Lower lobe of right lung (tissue), 2 donors: ENCODE results near the gene IFNK. TPM values are rescaled to one million over a fixed set of nuclear protein-coding genes. Genes with fewer than 3 reads are reported as not detected.

ENCODE experiments used
- ATAC-seq, 2 donors: fragments of 200-7000 bp; cut with Tn5 transposase; one replicate each; pipeline ENCODE4 v1.9.1; 2020 to 2022; ENCODE audit warnings: mild to moderate bottlenecking in 2 of 2, moderate library complexity in 2 of 2
- DNase-seq: peaks from one replicate; pipeline ENCODE4 v3.0.0-alpha.2; 2020
- H3K27ac ChIP-seq: fragments of 200-600 bp; one replicate; pipeline ENCODE4 v1.8.0; 2022
- H3K27me3 ChIP-seq: fragments of 200-600 bp; one replicate; pipeline ENCODE4 v1.8.0; 2022; ENCODE audit warnings: low read depth
- H3K36me3 ChIP-seq: fragments of 200-600 bp; one replicate; pipeline ENCODE4 v1.8.0; 2022; ENCODE audit warnings: mild to moderate bottlenecking
- H3K4me1 ChIP-seq: fragments of 200-600 bp; one replicate; pipeline ENCODE4 v1.8.0; 2022
- H3K4me3 ChIP-seq: fragments of 200-600 bp; one replicate; pipeline ENCODE4 v1.8.0; 2022; ENCODE audit warnings: mild to moderate bottlenecking
- H3K9me3 ChIP-seq: fragments of 200-600 bp; one replicate; pipeline ENCODE4 v1.8.0; 2022
- intact Hi-C: fragments of 100-400 bp; cut with DNase I; formaldehyde crosslinking; loops from one replicate; pipeline ENCODE4 v1.11.0; 2022
- total RNA-seq: library from RNA; stranded (reverse); fragmentation: NEBNext Ultra II Directional; extraction: Animal tissue kit (Norgen Biotek cat#: 25700); gene quantifications from one replicate; pipeline ENCODE4 v1.2.1, GENCODE V29; 2021
- TF ChIP-seq, protein P1 (sequence below): fragments of 200-600 bp; IDR thresholded peaks from one replicate; pipeline ENCODE4 v1.8.0; 2022; ENCODE audit warnings: antibody characterized with exemption, mild to moderate bottlenecking
- donor health status: DM: no; HTN: yes; CAD: no; lungs with severe emphysema.

Gene IFNK
- total RNA-seq, 1 donor from 2014 or later: not detected

GRCh38 chr9:27556470-27556869 is 32.4 kb downstream of the IFNK start:
- H3K27me3 ChIP-seq: no peaks in the 10 kb centered on the region
- ATAC-seq (no peak), DNase-seq (no peak)
- H3K9me3 ChIP-seq: no peaks in the 10 kb centered on the region
- TF ChIP-seq, protein P1, sequence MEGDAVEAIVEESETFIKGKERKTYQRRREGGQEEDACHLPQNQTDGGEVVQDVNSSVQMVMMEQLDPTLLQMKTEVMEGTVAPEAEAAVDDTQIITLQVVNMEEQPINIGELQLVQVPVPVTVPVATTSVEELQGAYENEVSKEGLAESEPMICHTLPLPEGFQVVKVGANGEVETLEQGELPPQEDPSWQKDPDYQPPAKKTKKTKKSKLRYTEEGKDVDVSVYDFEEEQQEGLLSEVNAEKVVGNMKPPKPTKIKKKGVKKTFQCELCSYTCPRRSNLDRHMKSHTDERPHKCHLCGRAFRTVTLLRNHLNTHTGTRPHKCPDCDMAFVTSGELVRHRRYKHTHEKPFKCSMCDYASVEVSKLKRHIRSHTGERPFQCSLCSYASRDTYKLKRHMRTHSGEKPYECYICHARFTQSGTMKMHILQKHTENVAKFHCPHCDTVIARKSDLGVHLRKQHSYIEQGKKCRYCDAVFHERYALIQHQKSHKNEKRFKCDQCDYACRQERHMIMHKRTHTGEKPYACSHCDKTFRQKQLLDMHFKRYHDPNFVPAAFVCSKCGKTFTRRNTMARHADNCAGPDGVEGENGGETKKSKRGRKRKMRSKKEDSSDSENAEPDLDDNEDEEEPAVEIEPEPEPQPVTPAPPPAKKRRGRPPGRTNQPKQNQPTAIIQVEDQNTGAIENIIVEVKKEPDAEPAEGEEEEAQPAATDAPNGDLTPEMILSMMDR: no peak
- intact Hi-C loops: no loop called here
- peaks cover 97% of the 10 kb centered on the region for H3K36me3 ChIP-seq
- H3K4me1 ChIP-seq: no peaks in the 10 kb centered on the region
- no peak overlapping the region for H3K4me3 ChIP-seq
- H3K27ac ChIP-seq: no peak overlapping the region

DNA sequence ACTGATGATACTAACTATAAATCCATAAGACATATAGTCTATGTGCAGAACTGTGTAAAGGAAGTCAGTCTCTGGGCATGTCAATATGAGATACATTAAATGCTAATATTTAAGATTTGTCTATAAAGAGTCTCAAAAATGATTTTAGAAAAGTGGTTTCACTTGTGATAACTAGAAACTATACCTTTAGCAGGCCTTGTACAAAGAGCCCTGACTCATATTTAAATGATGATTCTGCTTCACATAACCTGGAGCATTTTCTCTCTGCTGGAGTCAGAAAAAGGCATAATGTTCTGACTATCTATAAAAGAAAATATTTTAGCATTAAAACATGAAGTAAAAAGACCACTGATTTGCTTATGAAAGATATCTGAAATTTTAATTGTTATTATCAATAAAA is 34.2 kb downstream of the IFNK start:
- intact Hi-C loops: no loop called here
- DNase-seq: no peak
- H3K27me3 ChIP-seq: no peaks in the 10 kb centered on the region
- H3K9me3 ChIP-seq: no peaks in the 10 kb centered on the region
- TF ChIP-seq, protein P1: no peak
- H3K27ac ChIP-seq: no peak overlapping the region
- no peaks in the 10 kb centered on the region for H3K4me1 ChIP-seq
- no peak overlapping the region for H3K4me3 ChIP-seq
- no peak for ATAC-seq
- H3K36me3 ChIP-seq: peaks cover 89% of the 10 kb centered on the region

DNA sequence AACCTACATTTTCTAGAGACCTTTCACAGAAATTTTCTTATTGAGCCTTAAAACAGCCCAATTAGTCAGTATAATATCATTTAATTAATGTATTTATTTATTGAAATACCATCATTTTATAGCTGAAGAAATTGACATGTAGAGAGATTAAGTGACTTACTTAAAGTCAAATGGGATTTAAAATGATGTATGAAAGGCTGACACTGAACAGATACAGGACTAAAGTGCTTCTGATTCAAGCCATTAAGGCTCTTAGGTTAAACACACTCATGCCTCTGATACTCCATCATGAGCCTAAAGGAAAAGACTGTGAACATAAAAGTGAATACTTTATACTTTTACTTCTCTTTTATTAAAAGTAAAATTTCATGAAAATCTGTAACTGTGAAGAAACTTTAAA is 36.4 kb downstream of the IFNK start:
- DNase-seq (no peak), ATAC-seq (no peak)
- Histone ChIP-seq H3K36me3 (peaks cover 75% of the 10 kb centered on the region), H3K27me3 (no peaks in the 10 kb centered on the region), H3K4me1 (peaks cover 7% of the 10 kb centered on the region), H3K4me3 (no peak overlapping the region), H3K27ac (no peak overlapping the region), H3K9me3 (no peaks in the 10 kb centered on the region)
- intact Hi-C loops: no loop called here
- TF ChIP-seq, protein P1: no peak

DNA sequence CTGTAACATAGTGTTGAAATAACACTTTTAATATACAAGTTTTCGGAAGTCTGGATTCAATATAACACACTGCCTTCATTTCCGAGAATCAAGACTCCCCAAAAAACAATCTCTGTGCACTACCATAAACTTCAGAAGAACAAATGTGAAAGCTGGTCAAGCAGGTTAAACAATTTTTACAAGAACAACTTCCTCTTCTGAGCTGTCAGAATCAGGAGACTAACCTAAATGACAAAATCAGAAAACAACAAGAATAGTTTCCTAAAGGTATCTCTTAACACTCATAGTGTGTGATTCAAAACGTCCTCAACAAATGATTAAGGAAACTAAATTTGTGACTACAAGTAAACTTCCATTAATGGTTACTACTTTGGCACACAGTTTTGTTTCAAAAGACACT is 37.6 kb downstream of the IFNK start:
- no peak for ATAC-seq
- H3K27me3 ChIP-seq: no peaks in the 10 kb centered on the region

DNA sequence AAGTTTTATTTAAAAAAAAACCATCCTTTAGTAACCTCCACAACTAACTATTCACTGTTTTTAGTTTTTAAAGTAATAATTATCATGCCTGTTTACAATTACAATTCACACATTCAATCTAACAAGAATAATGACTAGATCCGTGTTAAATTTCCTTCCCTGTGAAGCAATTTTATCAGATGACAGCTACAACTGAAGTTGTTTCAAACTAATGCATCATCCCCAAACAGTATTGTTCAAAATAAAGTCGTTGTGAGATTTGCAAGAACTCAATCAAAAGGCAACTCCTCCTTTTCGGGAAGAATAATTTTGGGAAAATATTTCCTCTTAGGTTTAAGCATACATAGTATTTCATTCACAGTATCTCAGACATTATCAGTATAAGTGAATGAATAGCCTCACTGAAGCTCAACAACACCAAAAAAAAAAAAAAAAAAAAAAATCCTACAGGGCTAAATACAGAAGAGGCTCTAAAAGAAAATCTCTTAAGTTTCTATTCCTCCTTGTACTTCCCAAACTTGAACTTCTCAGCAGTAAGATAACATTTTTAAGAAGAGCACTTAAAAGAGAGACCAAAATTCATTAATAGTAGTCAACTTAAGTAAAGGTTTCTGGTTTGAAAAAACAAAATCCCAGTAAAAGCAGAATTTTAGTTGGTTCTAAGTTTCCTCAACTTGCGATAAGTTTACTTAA is 39.8 kb downstream of the IFNK start:
- Histone ChIP-seq H3K36me3 (peaks cover 43% of the 10 kb centered on the region), H3K27ac (peak overlapping the region; percentile 4), H3K4me3 (no peak overlapping the region), H3K27me3 (no peaks in the 10 kb centered on the region), H3K9me3 (no peaks in the 10 kb centered on the region), H3K4me1 (peaks cover 7% of the 10 kb centered on the region)
- intact Hi-C loops: no loop called here
- TF ChIP-seq, protein P1: no peak
- ATAC-seq: no peak
- no peak for DNase-seq

More for the DNA sequence above, 37.6 kb downstream of the IFNK start:
- Histone ChIP-seq H3K4me1 (peaks cover 7% of the 10 kb centered on the region), H3K4me3 (no peak overlapping the region), H3K9me3 (no peaks in the 10 kb centered on the region), H3K36me3 (peaks cover 65% of the 10 kb centered on the region), H3K27ac (no peak overlapping the region)
- intact Hi-C loops: no loop called here
- TF ChIP-seq, protein P1: no peak
- no peak for DNase-seq
